ENCODE results near the gene TM4SF18.

DNA sequence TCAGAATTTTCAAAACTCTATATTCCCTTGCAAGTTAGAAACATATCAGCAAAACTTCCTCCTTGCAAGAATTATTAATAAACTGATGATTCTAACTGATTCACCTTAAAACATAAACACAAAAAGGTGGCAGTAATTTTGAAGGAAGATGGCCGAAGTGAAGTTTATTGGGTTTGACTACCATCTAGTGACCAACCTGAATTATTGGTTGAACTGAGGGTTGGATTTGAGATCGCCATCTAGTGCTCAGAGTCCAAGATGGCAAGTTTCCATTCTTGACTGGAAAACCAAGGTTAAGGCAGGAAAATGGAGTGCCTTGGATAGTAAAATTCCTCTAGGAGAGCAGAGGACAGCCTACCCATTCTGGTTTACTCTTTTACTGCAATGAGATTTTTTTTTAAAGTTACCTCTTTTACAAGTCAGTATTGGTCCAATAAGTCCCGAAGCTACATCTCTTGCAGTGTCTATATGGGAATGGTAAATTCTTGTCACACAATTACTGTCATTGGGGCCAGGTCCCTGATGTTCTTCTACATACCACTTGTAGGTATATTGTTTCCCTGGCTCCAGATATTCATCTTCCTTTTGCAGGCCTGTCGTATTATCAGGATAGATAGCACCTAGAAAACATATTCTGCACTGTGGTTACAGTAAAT, 60.2 kb downstream of the TM4SF18 start:
- TF ChIP-seq, protein P1, sequence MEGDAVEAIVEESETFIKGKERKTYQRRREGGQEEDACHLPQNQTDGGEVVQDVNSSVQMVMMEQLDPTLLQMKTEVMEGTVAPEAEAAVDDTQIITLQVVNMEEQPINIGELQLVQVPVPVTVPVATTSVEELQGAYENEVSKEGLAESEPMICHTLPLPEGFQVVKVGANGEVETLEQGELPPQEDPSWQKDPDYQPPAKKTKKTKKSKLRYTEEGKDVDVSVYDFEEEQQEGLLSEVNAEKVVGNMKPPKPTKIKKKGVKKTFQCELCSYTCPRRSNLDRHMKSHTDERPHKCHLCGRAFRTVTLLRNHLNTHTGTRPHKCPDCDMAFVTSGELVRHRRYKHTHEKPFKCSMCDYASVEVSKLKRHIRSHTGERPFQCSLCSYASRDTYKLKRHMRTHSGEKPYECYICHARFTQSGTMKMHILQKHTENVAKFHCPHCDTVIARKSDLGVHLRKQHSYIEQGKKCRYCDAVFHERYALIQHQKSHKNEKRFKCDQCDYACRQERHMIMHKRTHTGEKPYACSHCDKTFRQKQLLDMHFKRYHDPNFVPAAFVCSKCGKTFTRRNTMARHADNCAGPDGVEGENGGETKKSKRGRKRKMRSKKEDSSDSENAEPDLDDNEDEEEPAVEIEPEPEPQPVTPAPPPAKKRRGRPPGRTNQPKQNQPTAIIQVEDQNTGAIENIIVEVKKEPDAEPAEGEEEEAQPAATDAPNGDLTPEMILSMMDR (IDR thresholded peaks at IDR 0.05): peak; percentile 99
- TF ChIP-seq EZH2 (IDR thresholded peaks at IDR 0.05; ENCODE audit: borderline replicate concordance, insufficient read depth, low read depth, low read length, poor library complexity, severe bottlenecking): no peak
